GM19099 (cell line): Measurements from ENCODE around the gene BLOC1S5.

Source experiments
- POLR2A ChIP-seq: IDR thresholded peaks from 3 replicates; pipeline ENCODE4 v1.6.1; 2011; ENCODE audit warnings: low read depth; ENCODE audit not compliant: insufficient read length; ENCODE audit errors: extremely low read depth

BLOC1S5 gene

DNA sequence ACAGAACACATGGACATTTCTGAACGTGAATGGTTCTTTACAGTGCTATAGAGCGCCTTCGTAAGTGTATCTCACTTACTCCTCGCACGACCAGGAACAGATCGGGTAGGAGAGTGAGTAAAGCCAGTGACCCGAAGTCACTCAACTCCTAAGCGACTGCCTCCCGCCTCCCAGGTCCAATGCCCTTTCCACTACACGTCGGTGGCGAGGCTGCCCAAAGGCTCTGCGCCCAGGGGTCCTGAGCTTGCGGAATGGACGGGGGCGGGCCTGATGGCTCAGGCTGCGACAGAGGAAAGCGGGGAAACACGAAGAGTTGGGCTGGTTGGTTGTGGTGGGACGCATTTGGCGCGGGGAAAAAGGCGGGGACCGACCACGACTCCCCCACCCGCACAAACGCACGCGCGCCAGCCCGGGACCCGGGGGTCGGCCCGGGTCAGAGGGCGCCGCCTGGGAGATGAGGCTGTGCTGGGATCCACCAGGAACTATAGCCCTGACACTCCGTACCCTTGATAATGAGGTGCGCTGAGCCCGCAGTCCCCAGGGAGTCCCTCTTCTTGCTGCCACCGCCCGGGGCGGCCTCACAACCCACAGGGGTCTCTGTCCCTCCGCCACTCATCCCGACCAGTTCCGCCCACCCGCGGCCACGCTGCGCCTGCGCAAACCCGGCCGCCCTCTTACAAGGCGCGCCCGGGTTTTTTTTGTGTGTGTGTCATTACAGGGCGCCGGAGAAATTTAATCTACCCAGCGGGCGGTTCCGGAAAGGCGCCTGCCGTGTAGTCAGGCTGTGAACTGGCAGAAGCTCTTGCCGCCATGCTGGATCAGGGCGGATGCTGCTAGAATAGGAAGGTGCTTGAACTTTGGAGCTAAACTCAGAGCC lies at the start of gene BLOC1S5:
TSS of gene BLOC1S5 (minus strand) at position 629 of the 877 bp plus-strand sequence. CDS start at position 616, 13 bp downstream.
- peak; percentile 81 for TF ChIP-seq POLR2A

DNA sequence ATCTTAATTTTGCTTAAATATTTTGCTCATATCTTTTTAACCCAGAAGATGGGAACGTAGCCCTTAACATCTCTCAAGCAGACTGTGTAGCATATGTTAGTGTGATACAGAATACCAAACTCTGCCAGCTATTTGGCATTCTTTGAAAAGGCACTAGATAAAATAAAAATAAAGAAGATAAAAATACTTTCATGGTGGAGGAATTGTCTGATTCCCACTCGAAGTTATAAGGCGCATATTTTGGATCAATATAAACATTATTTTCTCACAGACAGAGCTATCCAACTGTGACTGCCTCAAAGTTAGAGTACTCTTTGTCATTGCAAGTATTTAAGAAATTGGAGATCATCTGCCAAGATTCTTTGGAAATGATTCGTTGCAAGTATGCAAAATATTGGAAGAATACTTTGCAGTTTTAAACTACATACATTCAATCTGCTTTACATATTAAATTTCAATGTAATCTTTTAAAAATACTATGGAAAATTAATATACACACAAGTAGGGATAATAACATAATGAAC lies 49.0 kb upstream of the BLOC1S5 start:
- no peak for TF ChIP-seq POLR2A

GRCh38 chr6:8110725-8111124 lies 46.5 kb upstream of the BLOC1S5 start:
- TF ChIP-seq POLR2A, result no peak

- TF ChIP-seq POLR2A, result no peak
Measured at GRCh38 chr6:8110117-8110721, 46.0 kb upstream of the BLOC1S5 start.

DNA sequence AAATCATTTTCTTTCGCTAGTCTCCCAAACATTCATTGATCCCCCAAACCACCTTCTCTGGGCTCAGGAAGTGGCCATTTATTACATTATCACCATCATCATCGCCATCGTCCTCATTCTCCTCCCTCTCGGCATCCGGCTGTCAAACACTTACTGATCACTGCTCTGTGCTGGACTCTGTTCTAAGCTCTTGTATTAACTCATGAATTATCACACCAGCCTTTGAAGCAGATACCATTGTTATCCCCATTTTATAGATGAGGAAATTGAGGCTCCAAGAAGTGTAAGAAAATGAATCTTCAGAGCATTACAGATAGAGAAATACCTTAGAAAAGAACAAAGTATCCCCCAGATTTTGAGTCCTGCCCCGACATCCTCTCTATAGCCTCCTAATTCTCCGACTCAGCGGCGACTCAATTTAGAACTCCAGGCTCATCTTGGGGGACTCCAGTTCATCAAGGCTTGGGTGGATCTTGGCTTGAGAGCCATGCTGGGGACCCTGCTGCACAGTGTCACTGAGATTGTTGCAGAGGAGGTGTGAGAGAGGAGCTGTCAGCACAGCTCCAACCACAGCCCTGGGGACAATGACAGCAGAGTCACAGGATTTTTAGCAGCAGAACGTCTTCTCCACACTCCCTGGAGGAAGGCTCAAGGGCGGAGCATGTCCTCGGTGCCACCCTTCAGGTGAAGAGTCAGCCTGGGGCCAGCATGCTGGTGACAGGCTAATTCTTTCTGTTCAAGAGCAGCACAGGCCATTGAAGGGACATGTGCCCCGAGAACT lies 44.8 kb upstream of the BLOC1S5 start:
- TF ChIP-seq POLR2A, result no peak

- TF ChIP-seq POLR2A, result no peak
Measured at GRCh38 chr6:8108031-8108660, 44.0 kb upstream of the BLOC1S5 start.

DNA sequence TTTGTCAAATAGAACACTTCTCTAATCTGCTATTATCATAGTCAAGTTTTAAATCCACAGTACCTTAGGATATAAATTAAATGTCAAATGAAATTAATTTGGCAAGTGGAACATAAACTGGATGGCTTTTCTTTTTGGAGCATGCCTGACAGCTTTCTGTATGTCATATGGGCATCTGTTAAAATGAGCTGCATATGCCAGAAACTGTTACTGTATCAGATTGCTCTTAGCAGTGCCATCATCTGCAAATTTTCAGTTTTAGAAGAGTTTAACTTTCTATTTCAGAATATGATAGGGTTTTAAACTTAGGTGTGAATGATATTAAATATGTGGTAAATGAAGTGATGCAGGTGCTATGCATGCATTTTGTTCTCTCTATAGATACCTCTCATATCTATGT lies 41.6 kb upstream of the BLOC1S5 start:
- TF ChIP-seq POLR2A, result no peak

DNA sequence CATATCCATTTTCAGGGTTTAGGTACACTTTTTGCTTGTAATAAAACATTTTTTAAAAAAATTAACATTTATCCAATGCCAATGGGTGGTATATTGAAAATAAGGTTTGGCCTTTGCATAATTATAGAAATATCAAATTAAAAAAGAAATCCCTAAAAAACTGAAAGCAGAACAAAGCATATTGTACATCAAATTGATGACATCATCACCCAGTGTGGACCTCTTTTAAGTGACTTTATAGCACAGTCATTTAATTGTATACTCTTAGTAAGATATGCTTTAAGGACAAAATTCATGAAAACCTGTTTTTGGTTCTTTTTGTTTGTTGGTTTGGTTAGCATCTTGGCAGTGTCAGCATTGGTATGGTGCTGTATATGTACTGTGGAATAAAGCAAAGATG lies 39.5 kb upstream of the BLOC1S5 start:
- no peak for TF ChIP-seq POLR2A

GRCh38 chr6:8102122-8102958 lies 38.2 kb upstream of the BLOC1S5 start, which contains the start of gene EEF1E1:
Gene EEF1E1, minus strand, starts transcription at chr6:8102548. Its CDS starts 27 bp downstream, at chr6:8102521.
- TF ChIP-seq POLR2A, result peak; percentile 83

- no peak for TF ChIP-seq POLR2A
Measured at GRCh38 chr6:8100159-8100854, 36.1 kb upstream of the BLOC1S5 start.

DNA sequence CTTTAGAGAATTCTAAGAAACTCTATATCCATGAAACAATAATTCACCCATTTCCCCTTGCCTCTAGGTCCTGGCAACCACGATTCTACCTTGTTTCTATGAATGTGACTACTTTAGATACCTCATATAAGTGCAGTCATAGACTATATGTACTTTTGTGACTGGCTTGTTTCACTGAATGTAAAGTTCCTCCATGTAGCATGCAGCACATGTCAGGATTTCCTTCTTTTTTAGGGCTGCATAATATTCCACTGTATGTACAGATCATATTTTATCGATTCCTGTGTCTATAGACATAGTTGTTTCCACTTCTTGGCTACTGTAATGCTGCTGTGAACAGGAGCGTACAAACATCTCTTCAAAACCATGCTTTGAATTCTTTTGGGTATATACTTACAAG lies 26.5 kb upstream of the BLOC1S5 start:
- no peak for TF ChIP-seq POLR2A

DNA sequence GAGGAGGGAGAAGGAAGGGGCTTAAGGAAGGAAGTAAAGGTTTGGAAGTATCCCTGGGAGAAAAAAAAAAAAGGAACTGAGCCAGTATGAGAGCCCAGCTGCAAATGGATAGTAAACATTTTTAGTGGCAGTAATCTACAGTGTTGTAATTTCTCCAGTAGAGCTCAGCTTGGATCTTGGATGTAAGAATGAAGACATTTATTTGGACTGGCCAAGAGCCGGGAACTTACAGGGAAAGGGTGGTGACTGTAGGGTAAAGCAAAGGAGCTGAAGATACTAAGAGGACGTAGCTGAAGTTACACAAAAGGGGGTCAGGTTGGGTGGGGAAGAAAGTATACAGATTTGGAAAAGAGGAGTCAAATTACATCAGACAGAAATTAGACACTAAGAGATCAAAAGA lies 24.7 kb upstream of the BLOC1S5 start:
- no peak for TF ChIP-seq POLR2A
